ENCODE data around the gene CCL25. TPM values are rescaled to one million over a fixed set of nuclear protein-coding genes. Genes with fewer than 3 reads are reported as not detected.
"Not testable (repeated sequence)": the region's sequence is repeated elsewhere in the genome, so short reads cannot be mapped to it uniquely, and the experiment has no call there.

The CCL25 gene
- total and polyA plus RNA-seq, 9 of the 15 experiments (the other 6 are each of a cell fraction or from before 2014, with no cell fraction given) = 0.15 TPM; not detected in 8

DNA sequence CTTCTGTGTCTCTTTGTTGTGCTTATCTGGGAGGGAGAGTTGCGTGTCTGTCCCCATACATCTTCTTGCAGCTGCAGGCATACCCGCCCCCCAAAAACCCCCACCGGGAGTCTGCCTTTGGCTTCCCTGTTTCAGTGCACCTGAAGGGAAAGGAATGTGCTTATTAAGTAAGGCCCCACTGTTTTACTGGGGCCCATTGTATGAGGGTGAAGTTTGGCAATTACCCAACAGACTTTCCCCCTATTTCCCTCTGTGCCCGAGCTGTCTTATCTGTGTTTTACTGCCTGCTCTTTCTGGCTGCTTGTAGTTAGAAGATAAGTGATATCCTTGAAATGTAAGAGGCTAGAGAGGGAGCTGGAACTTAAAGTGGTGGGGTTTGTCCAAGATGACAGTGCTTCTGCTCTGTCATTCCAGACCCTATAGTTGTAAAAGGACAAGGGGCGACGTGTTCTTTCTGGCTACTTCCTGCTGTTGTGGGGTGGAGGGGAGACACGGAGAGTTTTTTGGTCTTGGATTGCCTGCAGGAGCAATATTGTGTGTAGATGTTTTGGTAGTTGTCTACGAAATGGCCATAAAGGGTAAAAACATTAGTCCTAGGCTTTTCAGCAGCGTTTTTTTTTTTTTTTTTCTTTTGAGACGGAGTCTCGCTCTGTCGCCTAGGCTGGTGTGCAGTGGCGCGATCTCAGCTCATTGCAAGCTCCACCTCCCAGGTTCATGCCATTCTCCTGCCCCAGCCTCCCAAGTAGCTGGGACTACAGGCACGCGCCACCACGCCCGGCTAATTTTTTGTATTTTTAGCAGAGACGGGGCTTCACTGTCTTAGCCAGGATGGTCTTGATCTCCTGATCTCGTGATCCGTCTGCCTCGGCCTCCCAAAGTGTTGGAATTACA is 19.0 kb upstream of the CCL25 start (continued):
- TF ChIP-seq EP300 (IDR thresholded peaks at IDR 0.05; ENCODE audit: low read length) = peak; percentile 93
- peak; percentile 84 for TF ChIP-seq ZNF316 (IDR thresholded peaks at IDR 0.05)
- peak; percentile 36 for TF ChIP-seq MXI1 (IDR thresholded peaks at IDR 0.05; ENCODE audit: low read depth, low read length)
- TF ChIP-seq, protein P1, sequence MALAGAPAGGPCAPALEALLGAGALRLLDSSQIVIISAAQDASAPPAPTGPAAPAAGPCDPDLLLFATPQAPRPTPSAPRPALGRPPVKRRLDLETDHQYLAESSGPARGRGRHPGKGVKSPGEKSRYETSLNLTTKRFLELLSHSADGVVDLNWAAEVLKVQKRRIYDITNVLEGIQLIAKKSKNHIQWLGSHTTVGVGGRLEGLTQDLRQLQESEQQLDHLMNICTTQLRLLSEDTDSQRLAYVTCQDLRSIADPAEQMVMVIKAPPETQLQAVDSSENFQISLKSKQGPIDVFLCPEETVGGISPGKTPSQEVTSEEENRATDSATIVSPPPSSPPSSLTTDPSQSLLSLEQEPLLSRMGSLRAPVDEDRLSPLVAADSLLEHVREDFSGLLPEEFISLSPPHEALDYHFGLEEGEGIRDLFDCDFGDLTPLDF (CRISPR knock-in tag; IDR thresholded peaks at IDR 0.05) = 0 out of 2 replicates have a peak, but pooled peaks have one; percentile 31
- 0 out of 3 replicates have a peak, but pooled peaks of 1 of the 2 experiments have one; percentile 13 for TF ChIP-seq CBX3 (IDR thresholded peaks at IDR 0.05; ENCODE audit: borderline replicate concordance in 1 of 2, low read length in 2 of 2)
- peak in 1 of 2 experiments; percentile 87; a peak in 2 of 4 replicates for TF ChIP-seq ZMIZ1 (IDR thresholded peaks at IDR 0.05; ENCODE audit: low read depth in 2 of 2, low read length in 2 of 2)
- peak; percentile 70 for TF ChIP-seq NEUROD1 (IDR thresholded peaks at IDR 0.05; ENCODE audit: borderline replicate concordance, low read depth, low read length, partially characterized antibody)
- peak; percentile 27; the same call in 1 of the 2 replicates for TF ChIP-seq REST (IDR thresholded peaks at IDR 0.05; ENCODE audit: borderline replicate concordance)
- not testable (repeated sequence) for TF ChIP-seq REST (CRISPR knock-in tag; IDR thresholded peaks at IDR 0.05; ENCODE audit: low read depth)
- TF ChIP-seq, protein P2, sequence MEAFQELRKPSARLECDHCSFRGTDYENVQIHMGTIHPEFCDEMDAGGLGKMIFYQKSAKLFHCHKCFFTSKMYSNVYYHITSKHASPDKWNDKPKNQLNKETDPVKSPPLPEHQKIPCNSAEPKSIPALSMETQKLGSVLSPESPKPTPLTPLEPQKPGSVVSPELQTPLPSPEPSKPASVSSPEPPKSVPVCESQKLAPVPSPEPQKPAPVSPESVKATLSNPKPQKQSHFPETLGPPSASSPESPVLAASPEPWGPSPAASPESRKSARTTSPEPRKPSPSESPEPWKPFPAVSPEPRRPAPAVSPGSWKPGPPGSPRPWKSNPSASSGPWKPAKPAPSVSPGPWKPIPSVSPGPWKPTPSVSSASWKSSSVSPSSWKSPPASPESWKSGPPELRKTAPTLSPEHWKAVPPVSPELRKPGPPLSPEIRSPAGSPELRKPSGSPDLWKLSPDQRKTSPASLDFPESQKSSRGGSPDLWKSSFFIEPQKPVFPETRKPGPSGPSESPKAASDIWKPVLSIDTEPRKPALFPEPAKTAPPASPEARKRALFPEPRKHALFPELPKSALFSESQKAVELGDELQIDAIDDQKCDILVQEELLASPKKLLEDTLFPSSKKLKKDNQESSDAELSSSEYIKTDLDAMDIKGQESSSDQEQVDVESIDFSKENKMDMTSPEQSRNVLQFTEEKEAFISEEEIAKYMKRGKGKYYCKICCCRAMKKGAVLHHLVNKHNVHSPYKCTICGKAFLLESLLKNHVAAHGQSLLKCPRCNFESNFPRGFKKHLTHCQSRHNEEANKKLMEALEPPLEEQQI (IDR thresholded peaks at IDR 0.05) = peak; percentile 79; the same call in 1 of the 2 replicates
